ENCODE data around the gene FTCDNL1. TPM values are rescaled to one million over a fixed set of nuclear protein-coding genes. Genes with fewer than 3 reads are reported as not detected.

Gene FTCDNL1
- total RNA-seq, 1 experiment from 2014 or later: 2.0 TPM

- Histone ChIP-seq H3K27me3 (ENCODE audit: insufficient read depth, low read length) (no peaks in the 10 kb centered on the region), H3K27ac (ENCODE audit: insufficient read length, low read depth, low read length) (no peak overlapping the region), H2BK5ac (ENCODE audit: insufficient read length, low read length) (no peak overlapping the region), H3K56ac (ENCODE audit: insufficient read length, low read depth, low read length) (no peak overlapping the region), H2AK5ac (ENCODE audit: insufficient read length, low read length) (no peak overlapping the region), H3K18ac (ENCODE audit: insufficient read length, low read depth, low read length) (no peak overlapping the region), H4K20me1 (ENCODE audit: control insufficient read depth, insufficient read depth, insufficient read length) (no peaks in the 10 kb centered on the region), H3K4me1 (ENCODE audit: insufficient read depth, low read length) (peaks cover 5% of the 10 kb centered on the region), H4K5ac (ENCODE audit: insufficient read length, low read depth, low read length) (no peak overlapping the region), H3K9ac (ENCODE audit: extremely low read depth, insufficient read length, low read length) (no peak overlapping the region), H3K79me1 (ENCODE audit: insufficient read depth, low read depth, low read length, poor library complexity, severe bottlenecking) (no peaks in the 10 kb centered on the region), H3K79me2 (ENCODE audit: insufficient read depth, low read length) (no peaks in the 10 kb centered on the region), H3K14ac (ENCODE audit: insufficient read depth, low read length) (no peak overlapping the region), H3K23ac (ENCODE audit: insufficient read length, low read depth, low read length) (no peak overlapping the region), H2BK20ac (ENCODE audit: low read depth, low read length, poor library complexity, severe bottlenecking) (no peak overlapping the region), H3K9me3 (ENCODE audit: control insufficient read depth, low read depth, low read length) (no peaks in the 10 kb centered on the region), H3T11ph (ENCODE audit: low read length) (no peak overlapping the region), H2BK15ac (ENCODE audit: low read depth, low read length) (no peak overlapping the region), H3K4ac (ENCODE audit: low read depth, low read length) (no peak overlapping the region), H3K4me2 (ENCODE audit: insufficient read depth, insufficient read length, low read length) (no peak overlapping the region), H2AFZ (ENCODE audit: low read length) (no peak overlapping the region), H2BK120ac (ENCODE audit: low read depth, low read length, poor library complexity, severe bottlenecking) (no peak overlapping the region), H2BK12ac (ENCODE audit: insufficient read length, low read depth, low read length) (no peak overlapping the region), H4K8ac (replicated peaks; ENCODE audit: insufficient read length, low read depth, low read length) (no peak overlapping the region), H3K23me2 (ENCODE audit: insufficient read length, low read depth, low read length, poor library complexity, severe bottlenecking) (no peaks in the 10 kb centered on the region), H4K91ac (ENCODE audit: insufficient read length, low read depth, low read length) (no peak overlapping the region)
- Mint-ChIP-seq H3K27me3 (ENCODE audit: low read depth) (no peaks in the 10 kb centered on the region), H3K4me1 (peaks cover 29 to 30% of the 10 kb centered on the region in 2 experiments), H3K36me3 (ENCODE audit: insufficient read depth in 1 of 3, low read depth in 3 of 3) (no peaks in the 10 kb centered on the region), H3K4me3 (no peak overlapping the region), H3K9me3 (no peaks in the 10 kb centered on the region), H3K27ac (peak overlapping the region in 1 of 3 experiments; percentile 3; a peak in 1 of 7 replicates)
- no CpG with 5 or more reads among the region's 4 CpGs for WGBS (ENCODE audit: extremely low coverage, insufficient read length, low lambda C conversion rate)
- no peak for TF ChIP-seq CTCF (conservative IDR thresholded peaks at IDR 0.05)
- DNase-seq: no peak
Observed at GRCh38 chr2:199792381-199792780, 58.6 kb downstream of the FTCDNL1 start.

Measured in H9 (cell line).